Measurements from ENCODE around the gene LCE2A.
"Not testable (repeated sequence)": the region's sequence is repeated elsewhere in the genome, so short reads cannot be mapped to it uniquely, and the experiment has no call there.

Gene LCE2A

GRCh38 chr1:152697701-152698600 lies at the start of gene LCE2A:
Gene LCE2A (plus strand): TSS chr1:152698345. CDS start chr1:152698902, 557 bp downstream.
- no peak for DNase-seq (ENCODE audit: low read depth)

GRCh38 chr1:152654110-152654509 lies 44.0 kb upstream of the LCE2A start:
- peak; percentile 20 for DNase-seq (ENCODE audit: low read depth)

- DNase-seq (ENCODE audit: low read depth), result no peak
Observed at GRCh38 chr1:152656459-152656858, 41.7 kb upstream of the LCE2A start.

- no peak for DNase-seq (ENCODE audit: low read depth)
Observed at GRCh38 chr1:152657677-152658076, 40.5 kb upstream of the LCE2A start.

- DNase-seq (ENCODE audit: low read depth), result no peak
Observed at GRCh38 chr1:152658649-152659048, 39.5 kb upstream of the LCE2A start.

GRCh38 chr1:152663098-152663497 lies 35.0 kb upstream of the LCE2A start, which contains the start of gene LCE2D:
Gene LCE2D (plus strand): TSS chr1:152663380. CDS start chr1:152664106, 726 bp downstream.
- DNase-seq (ENCODE audit: low read depth), result no peak

- not testable (repeated sequence) for DNase-seq (ENCODE audit: low read depth)
Observed at GRCh38 chr1:152666171-152666570, 32.0 kb upstream of the LCE2A start.

- no peak for DNase-seq (ENCODE audit: low read depth)
Observed at GRCh38 chr1:152667648-152668047, 30.5 kb upstream of the LCE2A start.

- DNase-seq (ENCODE audit: low read depth), result no peak
Observed at GRCh38 chr1:152673016-152673415, 25.1 kb upstream of the LCE2A start.

GRCh38 chr1:152674983-152675382 lies 23.2 kb upstream of the LCE2A start, which contains the start of gene LCE2C:
Gene LCE2C (plus strand): TSS chr1:152675279. CDS start chr1:152676016, 737 bp downstream.
- not testable (repeated sequence) for DNase-seq (ENCODE audit: low read depth)

- no peak for DNase-seq (ENCODE audit: low read depth)
Observed at GRCh38 chr1:152679459-152679858, 18.7 kb upstream of the LCE2A start.

- no peak for DNase-seq (ENCODE audit: low read depth)
Observed at GRCh38 chr1:152681616-152682015, 16.5 kb upstream of the LCE2A start.

- no peak for DNase-seq (ENCODE audit: low read depth)
Observed at GRCh38 chr1:152683846-152684245, 14.3 kb upstream of the LCE2A start.

GRCh38 chr1:152685823-152686222 lies 12.3 kb upstream of the LCE2A start, which contains the start of gene LCE2B:
Gene LCE2B (plus strand): TSS chr1:152686123. CDS start chr1:152686844, 721 bp downstream.
- DNase-seq (ENCODE audit: low read depth), result not testable (repeated sequence)

GRCh38 chr1:152699746-152700145 lies 1.6 kb downstream of the LCE2A start:
- no peak for DNase-seq (ENCODE audit: low read depth)

- no peak for DNase-seq (ENCODE audit: low read depth)
Observed at GRCh38 chr1:152707860-152708259, 9.7 kb downstream of the LCE2A start, which contains the start of gene LCE4A. Gene LCE4A (plus strand): TSS chr1:152708160. CDS start chr1:152709076, 916 bp downstream.

GRCh38 chr1:152718238-152718637 lies 20.1 kb downstream of the LCE2A start:
- DNase-seq (ENCODE audit: low read depth), result no peak

- DNase-seq (ENCODE audit: low read depth), result no peak
Observed at GRCh38 chr1:152725261-152725660, 27.1 kb downstream of the LCE2A start.

- no peak for DNase-seq (ENCODE audit: low read depth)
Observed at GRCh38 chr1:152728986-152729385, 30.8 kb downstream of the LCE2A start.

- DNase-seq (ENCODE audit: low read depth), result no peak
Observed at GRCh38 chr1:152735648-152736047, 37.5 kb downstream of the LCE2A start.

GRCh38 chr1:152737997-152738396 lies 39.9 kb downstream of the LCE2A start:
- no peak for DNase-seq (ENCODE audit: low read depth)

- no peak for DNase-seq (ENCODE audit: low read depth)
Observed at GRCh38 chr1:152739841-152740240, 41.7 kb downstream of the LCE2A start.

- DNase-seq (ENCODE audit: low read depth), result no peak
Observed at GRCh38 chr1:152741656-152742055, 43.5 kb downstream of the LCE2A start.
